Liver (tissue), 3 donors: ENCODE results near the gene TBC1D22B.

ENCODE experiments used
- ATF3 ChIP-seq: IDR thresholded peaks from 2 replicates; pipeline ENCODE4 v1.6.1; 2016; ENCODE audit warnings: antibody characterized with exemption
- CTCF ChIP-seq: fragments of 150-350 bp; IDR thresholded peaks from 2 replicates; pipeline ENCODE4 v1.5.1; 2017; ENCODE audit warnings: improper control_type of control experiment, low read depth, low read length; ENCODE audit not compliant: missing input control
- EGR1 ChIP-seq, 2 donors: IDR thresholded peaks; 2 replicates each; pipeline ENCODE4 v1.6.1; 2016 to 2018; ENCODE audit warnings: antibody characterized with exemption in 2 of 2, low read depth in 2 of 2
- FOXA1 ChIP-seq: IDR thresholded peaks from 2 replicates; pipeline ENCODE4 v1.6.1; 2016; ENCODE audit warnings: antibody characterized with exemption
- GABPA ChIP-seq, 2 donors: IDR thresholded peaks in 1 of 2; conservative IDR thresholded peaks in 1 of 2; 2 replicates each; pipeline ENCODE4 v1.6.1; 2016; ENCODE audit warnings: antibody characterized with exemption in 2 of 2, mild to moderate bottlenecking in 1 of 2, moderate library complexity in 1 of 2
- JUND ChIP-seq, 2 donors: IDR thresholded peaks; 2 replicates each; pipeline ENCODE4 v1.6.1; 2016; ENCODE audit warnings: antibody characterized with exemption in 2 of 2
- MAX ChIP-seq: IDR thresholded peaks from 2 replicates; pipeline ENCODE4 v1.6.1; 2016; ENCODE audit warnings: antibody characterized with exemption
- RAD21 ChIP-seq, 2 donors: IDR thresholded peaks; 2 replicates each; pipeline ENCODE4 v1.6.1; 2016; ENCODE audit warnings: antibody characterized with exemption in 2 of 2, mild to moderate bottlenecking in 2 of 2
- REST ChIP-seq: IDR thresholded peaks from 2 replicates; pipeline ENCODE4 v1.6.1; 2016; ENCODE audit warnings: antibody characterized with exemption, mild to moderate bottlenecking
- RXRA ChIP-seq, 2 donors: IDR thresholded peaks; 2 replicates each; pipeline ENCODE4 v1.6.1; 2017 to 2018; ENCODE audit warnings: antibody characterized with exemption in 2 of 2, mild to moderate bottlenecking in 1 of 2
- SP1 ChIP-seq: IDR thresholded peaks from 2 replicates; pipeline ENCODE4 v1.6.1; 2018; ENCODE audit warnings: antibody characterized with exemption, mild to moderate bottlenecking
- TAF1 ChIP-seq: conservative IDR thresholded peaks from 2 replicates; pipeline ENCODE4 v1.6.1; 2016; ENCODE audit warnings: antibody characterized with exemption, mild to moderate bottlenecking
- YY1 ChIP-seq: IDR thresholded peaks from 2 replicates; pipeline ENCODE4 v1.6.1; 2016; ENCODE audit warnings: antibody characterized with exemption, mild to moderate bottlenecking
- ZBTB33 ChIP-seq: IDR thresholded peaks from 2 replicates; pipeline ENCODE4 v1.6.1; 2016; ENCODE audit warnings: antibody characterized with exemption
- donor health status: healthy.
- donor health status: healthy.

- no peak for TF ChIP-seq JUND (IDR thresholded peaks at IDR 0.05)
- no peak for TF ChIP-seq CTCF
- TF ChIP-seq YY1 = no peak
- TF ChIP-seq EGR1 (IDR thresholded peaks at IDR 0.05; ENCODE audit: low read depth in 2 of 2) = no peak
- no peak for TF ChIP-seq TAF1
- TF ChIP-seq REST = no peak
- TF ChIP-seq MAX = no peak
- TF ChIP-seq SP1 = no peak
- no peak for TF ChIP-seq ATF3
- no peak for TF ChIP-seq FOXA1
- TF ChIP-seq RXRA (IDR thresholded peaks at IDR 0.05) = no peak
- TF ChIP-seq GABPA (IDR thresholded peaks at IDR 0.05 in 1 of 2, conservative IDR thresholded peaks at IDR 0.05 in 1 of 2) = no peak
- no peak for TF ChIP-seq RAD21 (IDR thresholded peaks at IDR 0.05)
- no peak for TF ChIP-seq ZBTB33
These were observed 97.2 kb downstream of the TBC1D22B start for GRCh38 chr6:37354526-37355384.
